Trophoblast cell (in vitro differentiated cells and primary cell): ENCODE measurements around the gene AKAP13.

Experiments used
- DNase-seq, 2 donors: peaks; one replicate each; pipeline ENCODE4 v3.0.0-alpha.2; 2016
- H2AFZ ChIP-seq: 2 replicates; pipeline ENCODE4 v1.6.1; 2013; ENCODE audit warnings: low read length, moderate library complexity, mild to moderate bottlenecking; ENCODE audit not compliant: insufficient read depth, poor library complexity
- H2AK5ac ChIP-seq: 2 replicates; pipeline ENCODE4 v1.6.1; 2013; ENCODE audit warnings: mild to moderate bottlenecking, low read length
- H2BK120ac ChIP-seq: 2 replicates; pipeline ENCODE4 v1.6.1; 2013; ENCODE audit warnings: low read length, mild to moderate bottlenecking, moderate library complexity; ENCODE audit not compliant: insufficient read depth, poor library complexity
- H2BK12ac ChIP-seq: 2 replicates; pipeline ENCODE4 v1.6.1; 2013; ENCODE audit warnings: mild to moderate bottlenecking, low read length, moderate library complexity
- H2BK5ac ChIP-seq: 2 replicates; pipeline ENCODE4 v1.6.1; 2013; ENCODE audit warnings: low read length, low read depth, moderate library complexity, mild to moderate bottlenecking; ENCODE audit not compliant: poor library complexity
- H3K14ac ChIP-seq: 2 replicates; pipeline ENCODE4 v1.6.1; 2013; ENCODE audit warnings: mild to moderate bottlenecking, low read length
- H3K18ac ChIP-seq: 2 replicates; pipeline ENCODE4 v1.6.1; 2013; ENCODE audit warnings: mild to moderate bottlenecking, low read length
- H3K23ac ChIP-seq: 2 replicates; pipeline ENCODE4 v1.6.1; 2013; ENCODE audit warnings: low read length
- H3K27ac ChIP-seq: 2 replicates; pipeline ENCODE4 v1.5.1; 2013; ENCODE audit warnings: low read depth, mild to moderate bottlenecking, inconsistent platforms, low read length, moderate library complexity
- H3K27me3 ChIP-seq: 2 replicates; pipeline ENCODE4 v1.6.1; 2013; ENCODE audit warnings: inconsistent platforms, mild to moderate bottlenecking, low read length, moderate library complexity; ENCODE audit not compliant: insufficient read depth
- H3K36me3 ChIP-seq, 2 experiments: 1 replicate in 1 of 2; 2 replicates in 1 of 2; pipeline ENCODE4 v1.6.1; 2013; ENCODE audit warnings: low read length in 2 of 2, mild to moderate bottlenecking in 2 of 2, moderate library complexity in 1 of 2; ENCODE audit not compliant: insufficient read depth in 2 of 2, control insufficient read depth in 1 of 2
- H3K4ac ChIP-seq: 2 replicates; pipeline ENCODE4 v1.6.1; 2013; ENCODE audit warnings: low read depth, mild to moderate bottlenecking, low read length, moderate library complexity
- H3K4me1 ChIP-seq, 2 experiments: 1 replicate in 1 of 2; 2 replicates in 1 of 2; pipeline ENCODE4 v1.6.1; 2013; ENCODE audit warnings: low read length in 2 of 2, mild to moderate bottlenecking in 2 of 2, moderate library complexity in 1 of 2; ENCODE audit not compliant: insufficient read depth in 2 of 2, control insufficient read depth in 1 of 2
- H3K4me2 ChIP-seq: 2 replicates; pipeline ENCODE4 v1.6.1; 2013; ENCODE audit warnings: inconsistent platforms, mild to moderate bottlenecking, low read length, moderate library complexity
- H3K4me3 ChIP-seq: 2 replicates; pipeline ENCODE4 v1.5.1; 2013; ENCODE audit warnings: mild to moderate bottlenecking, low read depth, low read length, inconsistent platforms
- H3K79me1 ChIP-seq: one replicate; pipeline ENCODE4 v1.6.1; 2013; ENCODE audit warnings: low read length
- H3K79me2 ChIP-seq: 2 replicates; pipeline ENCODE4 v1.6.1; 2013; ENCODE audit warnings: low read length, mild to moderate bottlenecking; ENCODE audit not compliant: control insufficient read depth, insufficient read depth, poor library complexity
- H3K9ac ChIP-seq: 2 replicates; pipeline ENCODE4 v1.6.1; 2013; ENCODE audit warnings: mild to moderate bottlenecking, low read length
- H3K9me3 ChIP-seq: 2 replicates; pipeline ENCODE4 v1.6.1; 2013; ENCODE audit warnings: low read depth, mild to moderate bottlenecking, control low read depth, inconsistent platforms, low read length; ENCODE audit not compliant: insufficient read depth
- H4K12ac ChIP-seq: 2 replicates; pipeline ENCODE4 v1.6.1; 2013; ENCODE audit warnings: low read depth, mild to moderate bottlenecking, low read length, moderate library complexity
- H4K8ac ChIP-seq: 2 replicates; pipeline ENCODE4 v1.6.1; 2013; ENCODE audit warnings: low read depth, mild to moderate bottlenecking, low read length, moderate library complexity
- H4K91ac ChIP-seq: one replicate; pipeline ENCODE4 v1.6.1; 2013; ENCODE audit warnings: low read depth, mild to moderate bottlenecking, low read length, moderate library complexity
- WGBS: extraction: QIAGEN DNeasy Blood & Tissue Kit; methylation state at CpG from one replicate; pipeline ENCODE4 v1.1.7; 2013; ENCODE audit warnings: missing lambda C conversion rate; ENCODE audit not compliant: insufficient read length, insufficient coverage; ENCODE audit errors: extremely low coverage; 5-methylcytosine and 5-hydroxymethylcytosine counted together

The AKAP13 gene

GRCh38 chr15:85691350-85692240, 311.2 kb downstream of the AKAP13 start:
- no peak overlapping the region for H3K14ac ChIP-seq
- H3K36me3 ChIP-seq: peaks cover 4 to 10% of the 10 kb centered on the region in 2 experiments
- H4K12ac ChIP-seq: no peak overlapping the region
- H3K79me2 ChIP-seq: no peaks in the 10 kb centered on the region
- H3K4me3 ChIP-seq: no peak overlapping the region
- no peak overlapping the region for H3K27ac ChIP-seq
- H4K91ac ChIP-seq: no peak overlapping the region
- DNase-seq: peak in 1 of 2 donors; percentile 58
- no peak overlapping the region for H2AK5ac ChIP-seq
- no peaks in the 10 kb centered on the region for H3K79me1 ChIP-seq
- H2BK5ac ChIP-seq: no peak overlapping the region
- no peak overlapping the region for H3K18ac ChIP-seq
- no peak overlapping the region for H3K4me2 ChIP-seq
- H3K23ac ChIP-seq: no peak overlapping the region
- H3K9ac ChIP-seq: no peak overlapping the region
- no peak overlapping the region for H2BK120ac ChIP-seq
- peaks cover 0 to 5% of the 10 kb centered on the region in 2 experiments for H3K4me1 ChIP-seq
- H4K8ac ChIP-seq: no peak overlapping the region
- H3K9me3 ChIP-seq: no peaks in the 10 kb centered on the region
- WGBS: no CpG with 5 or more reads among the region's 6 CpGs
- no peak overlapping the region for H3K4ac ChIP-seq
- H3K27me3 ChIP-seq: no peaks in the 10 kb centered on the region
- H2BK12ac ChIP-seq: no peak overlapping the region
- H2AFZ ChIP-seq: no peak overlapping the region

GRCh38 chr15:85692321-85692720, 311.9 kb downstream of the AKAP13 start:
- Histone ChIP-seq H3K23ac (no peak overlapping the region), H2BK12ac (no peak overlapping the region), H2AFZ (no peak overlapping the region), H3K27me3 (no peaks in the 10 kb centered on the region), H4K12ac (no peak overlapping the region), H3K4me3 (no peak overlapping the region), H3K4me2 (no peak overlapping the region), H2BK5ac (no peak overlapping the region), H4K8ac (no peak overlapping the region), H3K14ac (no peak overlapping the region), H3K79me1 (no peaks in the 10 kb centered on the region), H3K9me3 (no peaks in the 10 kb centered on the region), H3K79me2 (no peaks in the 10 kb centered on the region), H3K4me1 (peaks cover 0 to 5% of the 10 kb centered on the region in 2 experiments), H4K91ac (no peak overlapping the region), H3K9ac (no peak overlapping the region), H3K36me3 (peaks cover 4 to 12% of the 10 kb centered on the region in 2 experiments), H2AK5ac (no peak overlapping the region), H2BK120ac (no peak overlapping the region), H3K27ac (no peak overlapping the region), H3K18ac (no peak overlapping the region), H3K4ac (no peak overlapping the region)
- WGBS: no CpG with 5 or more reads among the region's 6 CpGs
- DNase-seq: no peak

- WGBS: no CpG with 5 or more reads among the region's 5 CpGs
- H3K4me2 ChIP-seq: no peak overlapping the region
- no peak overlapping the region for H2BK120ac ChIP-seq
- no peak overlapping the region for H3K23ac ChIP-seq
- peaks cover 4 to 12% of the 10 kb centered on the region in 2 experiments for H3K36me3 ChIP-seq
- H3K27me3 ChIP-seq: no peaks in the 10 kb centered on the region
- H2AFZ ChIP-seq: no peak overlapping the region
- H3K4me3 ChIP-seq: no peak overlapping the region
- no peak overlapping the region for H3K4ac ChIP-seq
- no peaks in the 10 kb centered on the region for H3K9me3 ChIP-seq
- H2AK5ac ChIP-seq: no peak overlapping the region
- no peak overlapping the region for H4K8ac ChIP-seq
- H3K9ac ChIP-seq: no peak overlapping the region
- H3K27ac ChIP-seq: no peak overlapping the region
- H2BK12ac ChIP-seq: no peak overlapping the region
- H4K12ac ChIP-seq: no peak overlapping the region
- no peak for DNase-seq
- H3K14ac ChIP-seq: no peak overlapping the region
- no peaks in the 10 kb centered on the region for H3K79me2 ChIP-seq
- no peaks in the 10 kb centered on the region for H3K79me1 ChIP-seq
- H4K91ac ChIP-seq: no peak overlapping the region
- no peak overlapping the region for H3K18ac ChIP-seq
- H3K4me1 ChIP-seq: peaks cover 0 to 5% of the 10 kb centered on the region in 2 experiments
- H2BK5ac ChIP-seq: no peak overlapping the region
These were observed 312.5 kb downstream of the AKAP13 start for GRCh38 chr15:85692873-85693272.

GRCh38 chr15:85693277-85693676, 312.9 kb downstream of the AKAP13 start:
- no peak overlapping the region for H4K91ac ChIP-seq
- no CpG with 5 or more reads among the region's 2 CpGs for WGBS
- no peak overlapping the region for H3K23ac ChIP-seq
- no peak overlapping the region for H4K12ac ChIP-seq
- H2AFZ ChIP-seq: no peak overlapping the region
- H3K4me2 ChIP-seq: no peak overlapping the region
- no peak overlapping the region for H3K9ac ChIP-seq
- no peaks in the 10 kb centered on the region for H3K79me2 ChIP-seq
- no peaks in the 10 kb centered on the region for H3K27me3 ChIP-seq
- peaks cover 4 to 12% of the 10 kb centered on the region in 2 experiments for H3K36me3 ChIP-seq
- H3K4ac ChIP-seq: no peak overlapping the region
- no peaks in the 10 kb centered on the region for H3K79me1 ChIP-seq
- no peak overlapping the region for H4K8ac ChIP-seq
- H3K14ac ChIP-seq: no peak overlapping the region
- no peak overlapping the region for H3K27ac ChIP-seq
- no peak for DNase-seq
- H3K9me3 ChIP-seq: no peaks in the 10 kb centered on the region
- peaks cover 0 to 5% of the 10 kb centered on the region in 2 experiments for H3K4me1 ChIP-seq
- no peak overlapping the region for H3K4me3 ChIP-seq
- H2BK120ac ChIP-seq: no peak overlapping the region
- H2AK5ac ChIP-seq: no peak overlapping the region
- no peak overlapping the region for H2BK12ac ChIP-seq
- no peak overlapping the region for H2BK5ac ChIP-seq
- H3K18ac ChIP-seq: no peak overlapping the region
